NK-92 (cell line): ENCODE measurements around the gene ALG2.
A peak's percentile ranks its signal among the peaks of the same experiment; 100 is the strongest.

Experiments used
- DNase-seq: peaks from one replicate; lab custom pipeline; 2025; ENCODE audit not compliant: unreplicated experiment; lab: John Stamatoyannopoulos, UW

Gene ALG2, protein sequence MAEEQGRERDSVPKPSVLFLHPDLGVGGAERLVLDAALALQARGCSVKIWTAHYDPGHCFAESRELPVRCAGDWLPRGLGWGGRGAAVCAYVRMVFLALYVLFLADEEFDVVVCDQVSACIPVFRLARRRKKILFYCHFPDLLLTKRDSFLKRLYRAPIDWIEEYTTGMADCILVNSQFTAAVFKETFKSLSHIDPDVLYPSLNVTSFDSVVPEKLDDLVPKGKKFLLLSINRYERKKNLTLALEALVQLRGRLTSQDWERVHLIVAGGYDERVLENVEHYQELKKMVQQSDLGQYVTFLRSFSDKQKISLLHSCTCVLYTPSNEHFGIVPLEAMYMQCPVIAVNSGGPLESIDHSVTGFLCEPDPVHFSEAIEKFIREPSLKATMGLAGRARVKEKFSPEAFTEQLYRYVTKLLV

DNA sequence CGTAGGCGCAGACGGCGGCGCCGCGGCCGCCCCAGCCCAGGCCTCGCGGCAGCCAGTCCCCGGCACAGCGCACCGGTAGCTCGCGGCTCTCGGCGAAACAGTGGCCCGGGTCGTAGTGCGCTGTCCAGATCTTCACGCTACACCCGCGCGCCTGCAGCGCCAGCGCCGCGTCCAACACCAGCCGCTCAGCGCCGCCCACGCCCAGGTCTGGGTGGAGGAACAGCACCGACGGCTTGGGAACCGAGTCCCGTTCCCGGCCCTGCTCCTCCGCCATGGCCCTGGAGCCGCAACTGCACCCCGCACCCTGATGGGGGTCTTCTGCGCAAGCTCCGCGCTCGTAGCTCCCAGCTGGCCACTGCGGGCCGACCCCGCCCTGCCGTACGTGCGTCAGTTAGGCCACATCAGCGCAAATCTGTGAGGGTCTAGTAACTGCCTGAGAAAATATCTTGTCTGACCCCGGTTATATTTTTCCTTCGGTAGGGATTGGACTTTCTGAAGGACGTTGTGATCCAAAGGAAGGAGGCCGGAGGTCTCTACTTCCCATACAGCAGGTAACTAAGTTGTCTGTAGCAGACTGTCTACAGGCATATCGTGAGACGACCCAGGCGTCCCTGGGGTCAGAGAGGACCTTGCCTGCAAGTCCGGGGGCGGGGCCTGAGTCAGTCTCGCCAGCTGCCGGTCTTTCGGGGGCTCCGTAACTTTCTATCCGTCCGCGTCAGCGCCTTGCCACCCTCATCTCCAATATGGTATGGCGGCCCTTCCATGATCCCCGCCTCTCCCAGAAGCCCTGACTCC, at the start of gene ALG2, which contains the start of gene SEC61B:
Gene ALG2, minus strand, starts transcription at position 322 of the 795 bp plus-strand sequence. Its CDS starts 48 bp downstream, at position 274.
Gene SEC61B, plus strand, starts transcription at position 662 of the 795 bp plus-strand sequence. Its CDS starts 82 bp downstream, at position 744.
- peak; percentile 50 for DNase-seq

DNA sequence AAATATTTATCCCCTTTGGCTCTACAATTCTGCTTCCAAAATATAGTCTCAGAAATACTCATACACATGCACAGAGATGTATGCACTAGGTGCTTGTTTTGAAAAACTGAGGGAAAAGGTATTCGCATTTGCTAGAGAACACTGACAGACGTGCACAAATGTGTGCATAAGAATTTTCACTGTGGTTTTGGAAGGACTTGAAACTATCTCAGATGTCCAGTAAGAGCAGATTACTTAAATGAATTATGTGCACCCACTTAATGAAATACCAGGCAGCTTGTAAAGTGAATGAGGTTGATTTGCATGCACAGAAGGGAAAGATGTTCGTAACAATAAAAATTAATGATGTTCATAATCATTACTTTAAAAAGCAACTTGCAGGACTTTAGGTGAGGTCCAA, 48.7 kb upstream of the ALG2 start:
- DNase-seq, result no peak

DNA sequence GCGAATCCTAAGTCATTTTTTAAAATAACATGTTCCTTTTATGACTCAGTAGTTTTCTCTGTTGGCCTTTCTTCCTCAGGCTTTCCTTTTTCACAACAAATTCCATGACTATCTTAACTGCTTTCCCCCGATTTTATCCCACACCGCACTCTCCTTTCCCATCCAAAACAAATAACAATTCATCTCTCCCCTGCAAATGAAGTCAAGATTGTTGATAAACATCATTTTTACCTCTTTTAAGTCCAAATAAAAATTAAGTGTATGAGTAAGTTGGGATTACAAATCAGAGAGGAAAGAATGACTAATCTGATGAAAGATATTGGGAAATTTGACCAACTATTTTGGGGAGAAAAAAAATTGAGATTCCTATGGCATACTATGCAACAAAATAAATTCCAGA, 47.7 kb upstream of the ALG2 start:
- no peak for DNase-seq

DNA sequence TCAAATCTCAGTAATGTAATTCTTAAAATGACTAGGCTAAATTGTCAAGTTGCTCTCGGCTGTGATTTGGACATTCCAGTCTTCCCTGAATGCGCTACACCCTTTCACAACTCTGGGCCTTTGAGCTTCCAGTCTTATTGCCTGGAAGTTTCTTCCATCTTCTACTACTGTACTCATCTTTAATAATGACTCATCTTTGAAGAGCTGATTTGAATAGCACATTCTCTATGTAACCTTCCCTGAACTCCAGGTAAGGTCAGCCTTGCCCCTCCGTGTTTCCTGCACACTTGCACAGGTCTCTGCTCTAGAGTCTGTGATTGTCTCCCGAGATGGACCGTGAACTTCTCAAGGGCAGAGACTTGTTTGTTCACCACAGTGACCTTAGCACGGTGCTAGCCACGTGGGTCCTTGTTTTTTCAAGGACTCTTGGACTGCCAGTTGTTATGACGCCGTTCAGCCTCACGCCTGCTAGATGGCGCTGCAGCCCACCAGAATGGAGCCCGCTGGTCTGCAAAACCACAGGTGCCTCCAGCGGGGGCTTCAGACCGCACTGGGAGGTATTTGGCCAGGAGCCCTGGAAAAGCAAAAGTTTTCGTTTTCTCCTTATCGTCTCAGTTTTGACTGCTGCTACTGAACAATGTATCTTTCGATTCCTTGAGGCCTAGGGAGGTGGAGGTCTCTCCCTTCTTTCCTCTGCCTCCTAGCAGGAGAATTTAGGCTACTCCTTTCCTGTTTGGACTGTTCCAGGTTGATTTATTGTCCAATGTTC, 44.7 kb upstream of the ALG2 start:
- DNase-seq, result no peak

DNA sequence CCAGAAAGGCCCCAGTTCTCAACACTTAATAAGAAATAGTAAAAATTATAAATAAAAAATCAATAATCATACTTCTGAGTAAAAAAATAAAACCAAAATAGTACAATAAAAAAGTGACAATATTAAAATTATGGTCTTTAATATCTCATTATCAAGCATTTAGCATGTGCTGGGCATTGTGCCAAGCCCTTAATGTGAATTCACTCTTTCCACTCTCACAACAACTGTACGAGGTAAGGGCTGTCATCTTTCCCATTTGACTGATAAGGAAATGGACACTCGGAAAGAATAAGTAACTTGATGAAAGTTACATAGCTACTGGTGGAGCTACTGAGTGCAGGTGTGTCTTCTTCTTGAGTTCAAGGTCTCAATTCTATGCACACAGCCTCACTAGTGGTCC, 43.9 kb upstream of the ALG2 start:
- DNase-seq, result no peak

DNA sequence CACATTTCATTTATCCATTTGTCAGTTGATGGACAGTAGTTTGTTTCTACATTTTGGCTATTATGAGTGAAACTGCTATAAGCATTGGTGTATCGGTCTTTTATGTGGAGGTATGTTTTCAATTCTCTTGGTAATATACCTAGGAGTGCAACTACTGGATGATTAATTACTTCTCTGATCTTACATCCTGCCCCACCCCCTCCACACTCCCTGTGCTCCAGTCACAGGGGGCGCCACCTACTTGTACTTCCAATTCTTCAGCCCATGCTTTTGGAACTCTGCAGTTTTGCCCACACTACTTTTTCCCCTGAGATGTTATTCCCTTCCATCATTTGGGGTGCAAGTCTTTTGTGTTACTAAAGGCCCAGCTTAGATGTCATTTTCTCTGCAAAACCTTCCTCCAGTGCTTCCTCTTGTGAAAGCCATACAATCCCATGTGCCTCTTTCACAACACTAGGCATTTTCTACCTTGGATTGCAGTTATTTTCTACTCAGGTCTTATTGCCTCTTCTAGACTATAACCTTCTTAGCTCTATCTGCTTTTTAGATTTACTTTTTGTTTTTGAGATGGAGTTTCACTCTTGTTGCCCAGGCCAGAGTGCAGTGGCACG, 42.4 kb upstream of the ALG2 start:
- DNase-seq, result no peak

DNA sequence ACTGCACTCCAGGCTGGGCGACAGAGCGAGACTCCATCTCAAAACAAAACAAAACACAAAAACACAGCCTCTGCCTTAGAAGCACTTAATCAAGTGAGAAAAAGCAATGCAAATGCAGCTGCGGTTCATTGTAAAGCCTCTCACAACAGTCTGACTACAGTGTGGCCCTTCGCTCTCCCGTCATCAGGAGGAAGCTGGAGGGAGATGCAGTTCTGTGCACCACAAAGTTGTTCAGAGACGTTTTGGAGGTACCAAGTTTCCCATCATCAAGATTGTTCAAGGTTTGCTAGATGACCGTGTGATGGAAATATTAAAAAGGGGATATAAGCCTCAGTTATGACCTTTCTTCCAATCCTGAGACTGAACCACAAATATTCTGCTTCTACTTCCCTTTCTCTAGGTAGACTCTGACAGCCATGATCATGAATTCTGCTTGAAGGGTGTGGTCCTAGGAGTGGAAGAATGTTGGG, 41.2 kb upstream of the ALG2 start:
- DNase-seq, result no peak

DNA sequence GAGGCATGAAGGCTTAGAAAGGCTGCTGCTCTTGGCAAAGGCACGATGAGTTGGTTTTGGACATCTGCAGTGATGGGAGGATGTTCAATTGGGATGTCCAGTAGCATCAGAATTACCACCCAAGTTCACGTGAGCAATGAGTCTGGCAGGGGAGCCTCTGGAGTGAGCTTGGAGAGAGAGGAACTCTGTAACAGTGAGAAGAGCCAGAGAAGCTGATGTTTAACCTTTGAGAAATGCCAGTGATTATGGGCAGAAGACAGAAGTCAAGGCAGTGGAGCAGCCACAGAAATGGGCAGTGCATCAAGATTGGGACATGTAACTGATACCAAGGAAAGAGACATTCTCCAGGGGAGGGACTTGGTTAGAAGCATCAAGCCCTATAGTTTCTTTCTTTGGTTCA, 40.2 kb upstream of the ALG2 start:
- DNase-seq, result no peak

DNA sequence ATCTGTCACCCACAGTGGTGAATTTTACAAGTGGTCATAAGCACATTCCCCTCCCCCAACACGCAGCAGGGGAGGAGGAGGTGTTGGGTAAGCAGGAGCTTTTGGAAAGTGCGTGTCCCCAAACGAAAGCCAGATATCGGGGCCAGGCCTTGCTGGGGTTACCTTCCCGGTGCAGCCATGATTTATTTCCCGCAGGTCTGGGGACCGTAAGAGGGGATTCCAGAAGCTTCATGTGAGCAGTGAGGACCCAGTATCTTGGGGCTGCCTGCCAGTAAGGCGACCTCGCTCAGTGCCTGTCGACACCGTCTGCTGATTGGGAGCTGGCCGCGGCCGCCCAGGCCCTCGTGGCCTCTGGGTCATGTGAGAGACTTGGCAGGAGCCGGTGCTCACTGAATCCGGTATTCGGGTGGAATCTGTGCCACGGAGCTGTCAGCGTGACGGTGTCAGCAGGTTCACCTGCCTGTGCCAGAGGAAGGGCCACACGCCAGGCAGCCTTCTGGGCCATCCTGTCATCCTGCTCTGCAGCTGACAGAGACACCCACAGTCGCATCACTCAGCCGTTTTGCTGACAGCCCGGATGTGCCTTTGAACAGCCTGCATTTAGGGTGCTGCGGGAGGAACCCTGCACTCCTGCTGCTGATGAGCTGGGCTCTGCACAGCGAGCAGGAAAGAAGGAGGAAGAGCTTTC, 37.6 kb upstream of the ALG2 start:
- DNase-seq, result no peak

DNA sequence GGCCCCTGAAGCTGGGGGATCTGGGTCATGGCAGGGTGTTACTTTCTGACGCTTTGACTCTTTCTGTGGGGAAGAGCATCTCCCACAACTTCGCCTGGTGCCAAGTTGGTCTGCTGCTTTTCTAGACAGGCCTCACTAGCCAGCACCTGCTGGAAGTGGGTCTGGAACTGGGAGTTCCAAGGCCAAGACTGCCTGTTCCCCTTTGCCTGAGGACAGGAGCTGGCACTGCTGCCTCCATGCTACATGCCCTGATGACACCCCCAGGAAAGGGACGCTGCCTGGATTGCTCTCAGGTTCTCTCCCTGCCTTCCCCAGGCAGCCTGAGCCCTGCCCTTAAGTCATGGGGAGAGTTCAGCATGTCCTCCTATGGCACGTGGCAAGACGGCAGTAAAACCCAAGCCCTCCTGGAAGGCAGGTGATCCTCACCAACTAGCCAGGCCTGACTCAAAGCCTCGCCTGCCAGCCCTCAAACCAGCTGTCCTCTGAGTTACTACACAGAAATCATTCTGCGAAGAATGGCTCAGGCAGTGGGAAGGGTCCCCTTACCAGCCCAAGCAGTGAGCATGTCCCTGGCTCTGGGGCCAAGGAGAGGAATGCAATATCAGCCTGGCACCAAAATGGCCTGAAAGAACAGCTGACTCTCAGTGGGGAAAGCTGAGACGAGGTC, 36.1 kb upstream of the ALG2 start:
- DNase-seq, result no peak

DNA sequence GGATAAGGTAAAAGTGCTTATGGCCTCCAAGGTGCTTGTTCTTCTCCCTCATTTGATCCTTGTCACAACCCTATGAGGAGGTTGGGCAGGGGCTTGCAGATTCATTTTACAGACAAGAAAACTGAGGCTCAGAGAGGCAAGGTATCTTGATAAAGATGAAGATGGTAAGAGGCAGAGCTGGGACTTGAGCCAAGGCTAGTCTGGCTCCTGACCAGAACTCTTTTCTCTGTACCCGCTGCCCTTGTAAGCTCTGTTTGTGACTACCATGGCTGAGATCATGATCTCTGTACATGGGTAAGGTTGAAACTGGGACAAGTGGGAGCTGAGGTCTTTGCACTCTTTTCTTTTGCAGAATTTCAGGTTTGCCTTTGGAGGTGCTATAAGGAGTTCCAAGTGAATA, 33.9 kb upstream of the ALG2 start:
- no peak for DNase-seq

DNA sequence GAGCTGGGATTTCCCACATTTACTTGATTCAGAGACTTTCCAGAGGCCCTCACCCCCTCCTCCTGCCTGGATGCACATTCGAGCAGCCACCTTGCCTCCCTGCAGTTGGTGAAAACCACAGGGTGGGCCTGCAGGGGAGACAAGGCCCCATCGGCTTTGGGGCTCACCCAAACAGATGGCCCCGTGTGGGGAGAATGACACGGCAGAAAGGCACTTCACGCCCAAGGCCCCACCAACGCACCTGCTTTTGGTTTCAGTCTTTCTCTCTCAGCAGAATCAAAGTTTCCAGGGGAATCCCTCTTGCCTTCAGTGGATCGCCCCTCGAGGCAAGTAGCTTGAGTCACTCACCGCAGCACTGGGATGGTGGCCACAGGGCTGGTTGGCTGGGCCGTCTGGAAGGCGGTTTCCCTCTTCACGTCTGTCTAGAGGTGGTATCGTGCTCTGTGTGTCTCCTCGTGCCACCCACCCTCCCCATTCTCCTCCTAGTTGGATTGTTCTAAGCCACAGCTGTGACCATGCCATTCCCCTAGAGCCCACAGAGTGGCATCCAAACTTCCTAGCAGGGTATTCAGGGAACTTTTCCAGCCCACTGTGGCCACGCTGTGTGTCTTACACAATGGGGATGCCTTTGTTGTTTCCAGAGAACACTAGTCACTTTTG, 32.2 kb upstream of the ALG2 start:
- no peak for DNase-seq

DNA sequence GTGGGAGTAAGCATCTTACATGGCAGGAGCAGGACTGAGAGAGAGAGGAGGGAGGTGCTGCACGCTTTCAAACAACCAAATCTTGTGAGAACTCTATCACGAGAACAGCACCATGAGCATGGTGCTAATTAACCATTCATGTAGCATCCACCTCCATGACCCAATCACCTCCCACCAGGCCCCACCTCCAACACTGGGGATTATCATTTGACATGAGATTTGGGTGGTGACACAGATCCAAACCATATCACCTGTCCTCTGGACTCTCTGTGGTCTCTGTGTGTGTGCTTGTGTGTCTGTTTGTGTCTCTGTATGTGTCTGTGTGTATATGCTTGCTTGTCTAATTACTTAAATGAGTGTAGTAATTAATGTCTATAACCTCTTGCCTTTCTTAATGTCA, 31.4 kb upstream of the ALG2 start:
- DNase-seq, result no peak

DNA sequence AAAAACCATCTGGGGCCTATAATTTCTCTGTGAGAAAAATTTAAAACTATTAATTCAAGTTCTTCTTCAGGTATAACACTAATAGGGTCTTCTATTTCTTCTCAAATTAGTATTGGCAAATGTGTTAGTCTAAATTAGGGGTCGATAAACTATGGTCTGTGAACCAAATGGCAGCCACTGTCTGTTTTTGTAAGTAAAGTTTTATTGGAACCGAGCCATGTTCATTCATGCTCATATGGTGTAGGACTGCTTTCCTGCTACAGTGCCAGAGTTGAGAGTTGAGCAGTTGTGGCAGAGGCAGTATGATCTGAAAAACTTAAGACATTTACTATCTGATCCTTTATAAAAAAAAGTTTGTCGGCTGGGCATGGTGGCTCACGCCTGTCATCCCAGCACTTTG, 29.4 kb upstream of the ALG2 start:
- no peak for DNase-seq

DNA sequence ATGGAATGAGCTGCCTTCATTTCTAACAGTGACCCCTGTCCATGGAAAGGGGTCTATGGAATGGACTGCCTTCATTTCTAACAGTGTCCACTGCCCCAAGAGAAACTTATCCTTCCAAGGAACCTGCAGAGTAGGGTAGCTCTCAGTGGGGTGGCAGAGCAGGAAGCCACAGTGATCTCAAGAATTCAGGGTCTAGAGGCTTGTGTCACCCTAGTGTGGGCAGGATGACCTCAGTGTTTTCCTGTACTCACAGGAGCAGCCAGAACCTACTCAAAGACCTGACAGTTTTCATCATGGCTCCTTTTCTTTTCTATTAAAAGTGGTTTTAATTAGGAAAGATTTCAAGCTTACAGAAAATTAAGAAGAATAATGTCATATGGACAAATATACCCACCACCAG, 27.9 kb upstream of the ALG2 start:
- no peak for DNase-seq

DNA sequence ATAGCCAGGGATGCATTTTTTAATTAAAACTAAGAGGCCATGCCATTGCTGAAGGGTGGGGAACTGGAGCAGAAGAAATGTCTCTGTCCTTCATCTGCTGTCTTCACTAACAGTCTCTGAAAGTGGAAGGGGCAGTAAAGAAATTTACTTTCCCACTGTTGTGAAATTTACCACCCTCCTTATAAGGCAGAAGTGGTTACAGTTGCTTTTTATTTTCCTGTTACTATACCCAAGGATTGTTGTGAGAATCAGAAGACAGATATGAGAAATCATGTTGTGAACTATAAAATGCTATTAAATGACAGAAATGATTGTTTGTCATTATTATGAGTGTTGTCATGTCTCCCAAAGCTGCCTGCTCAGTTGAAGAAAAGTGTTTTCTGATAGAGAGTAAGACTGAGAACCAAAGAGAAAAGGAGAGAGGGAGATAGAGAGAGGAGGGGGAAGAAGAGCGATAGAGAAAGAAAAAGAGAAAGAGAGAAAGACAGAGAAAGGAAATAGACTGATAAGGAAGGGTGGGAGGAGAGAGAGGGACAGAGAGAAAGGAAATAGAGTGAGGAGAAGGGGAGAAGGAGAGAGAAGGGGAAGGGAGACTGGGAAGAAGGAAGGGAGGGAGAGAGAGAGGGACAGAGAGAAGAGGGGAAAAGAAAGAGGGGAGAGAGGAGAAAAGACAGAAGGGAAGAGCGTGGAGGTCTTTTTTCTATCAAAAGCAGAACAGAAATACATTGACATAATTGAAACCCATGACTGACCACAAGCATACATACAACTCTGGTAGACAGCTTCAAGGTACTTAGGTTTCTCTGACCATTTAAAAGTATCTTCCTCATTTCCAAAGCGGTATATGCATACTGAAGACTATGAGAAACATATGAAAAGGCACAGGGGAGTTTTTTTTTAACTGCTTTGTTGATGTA, 22.9 kb upstream of the ALG2 start:
- no peak for DNase-seq

DNA sequence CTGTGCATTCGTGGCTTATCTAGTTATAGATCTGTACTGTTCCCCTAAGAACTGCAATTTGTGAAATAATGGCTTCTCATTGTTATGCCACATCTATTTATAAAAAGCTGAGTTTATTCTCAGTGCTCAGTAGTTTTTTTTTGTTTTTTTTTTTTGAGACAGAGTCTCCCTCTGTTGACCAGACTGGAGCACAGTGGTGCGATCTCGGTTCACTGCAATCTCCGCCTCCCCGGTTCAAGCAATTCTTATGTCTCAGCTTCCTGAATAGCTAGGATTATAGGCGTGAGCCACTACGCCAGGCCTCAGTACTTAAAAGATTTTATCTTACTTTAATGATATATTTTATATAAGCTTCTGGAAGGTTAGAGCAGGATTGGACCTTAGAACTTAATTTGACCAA, 19.4 kb upstream of the ALG2 start:
- no peak for DNase-seq

DNA sequence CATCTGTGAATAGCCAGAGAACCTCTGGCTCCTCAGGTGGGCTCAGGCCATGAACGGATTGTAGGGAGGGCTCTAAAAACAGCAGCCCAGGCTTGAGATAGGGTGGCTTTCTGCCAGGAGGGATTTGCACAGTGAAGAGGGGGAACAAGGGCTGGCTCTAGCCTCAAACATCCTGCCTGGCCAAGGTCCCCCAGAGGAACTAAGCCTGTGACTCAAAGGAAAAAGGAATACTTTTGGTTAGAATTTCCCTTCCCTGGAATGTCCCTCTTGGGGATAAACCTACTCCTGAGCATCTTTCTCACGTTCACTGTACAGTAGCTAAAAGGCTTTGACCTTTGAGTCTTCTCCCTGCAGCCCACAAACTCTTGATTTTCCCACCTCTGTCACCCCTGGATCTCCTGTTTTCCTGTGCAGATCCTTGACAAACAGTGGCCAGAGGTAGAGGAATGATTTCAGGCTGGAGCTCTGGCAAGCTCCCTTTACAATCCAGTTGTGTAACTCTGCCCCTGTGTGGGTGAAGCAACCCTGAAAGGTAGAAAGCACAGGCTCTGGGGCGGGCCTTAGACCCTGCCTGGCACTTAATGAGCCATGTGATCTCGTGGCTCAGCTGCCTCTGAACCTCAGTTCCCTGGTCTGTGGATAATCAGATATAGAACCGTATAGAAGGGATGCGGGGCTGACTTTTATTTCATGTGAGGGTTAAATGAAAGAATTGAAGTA, 17.8 kb upstream of the ALG2 start:
- no peak for DNase-seq
